A549 (cell line): ENCODE data around the gene MCM5. TPM values are rescaled to one million over a fixed set of nuclear protein-coding genes. Genes with fewer than 3 reads are reported as not detected.

Source experiments
- ATAC-seq, 2 experiments: fragments of 200-7000 bp in 1 of 2; fragments of >200 bp in 1 of 2; cut with Nextera tagmentation in 1 of 2; cut with Tn5 transposase in 1 of 2; 3 replicates each; pipeline versions ENCODE4 v1.8.0 to v1.9.1; 2018 to 2020; ENCODE audit warnings: mild to moderate bottlenecking in 1 of 2, moderate library complexity in 1 of 2
- CTCF ChIA-PET: fragments of 300-600 bp; sonication (Branson Sonifier 250); formaldehyde crosslinking; extraction: SDS; loops from one replicate; lab custom pipeline; 2021; ENCODE audit warnings: antibody characterized with exemption, inconsistent platforms; lab: Yijun Ruan, JAX
- POLR2A ChIA-PET: fragments of 350-600 bp; formaldehyde crosslinking; extraction: SDS; loops from one replicate; lab custom pipeline; 2021; ENCODE audit warnings: antibody characterized with exemption, inconsistent platforms; lab: Yijun Ruan, JAX
- DNase-seq, 2 experiments: peaks; one replicate each; pipeline versions ENCODE4 v3.0.0 to v3.0.0-alpha.2; 2011 to 2016; ENCODE audit warnings: low read depth in 1 of 2, low spot score in 1 of 2
- FAIRE-seq: peaks from 2 replicates; lab custom pipeline; 2011; peaks lifted over from hg19 to GRCh38; lab: Jason Lieb, UNC
- H3K27ac ChIP-seq, 2 experiments: fragments of >200 bp; sonication (Bioruptor Twin); formaldehyde crosslinking; 3 replicates each; pipeline ENCODE4 v1.5.1; 2016 to 2017
- H3K4me1 ChIP-seq: fragments of >200 bp; sonication (Bioruptor Twin); formaldehyde crosslinking; 3 replicates; pipeline ENCODE4 v1.6.1; 2016
- H3K4me2 ChIP-seq: fragments of >200 bp; sonication (Bioruptor Twin); formaldehyde crosslinking; 3 replicates; pipeline ENCODE4 v1.6.1; 2016
- H3K4me3 ChIP-seq: fragments of >200 bp; sonication (Bioruptor Twin); formaldehyde crosslinking; 3 replicates; pipeline ENCODE4 v1.5.1; 2016
- H3K9me3 ChIP-seq: fragments of >200 bp; sonication (Bioruptor Twin); formaldehyde crosslinking; 3 replicates; pipeline ENCODE4 v1.6.1; 2016
- CBX2 ChIP-seq: fragments of 200-600 bp; sonication (generic); IDR thresholded peaks from 2 replicates; pipeline ENCODE4 v1.6.1; 2016; ENCODE audit warnings: low read depth, mild to moderate bottlenecking, borderline replicate concordance
- CBX8 ChIP-seq: fragments of 200-600 bp; sonication (generic); IDR thresholded peaks from 2 replicates; pipeline ENCODE4 v1.6.1; 2016
- CHD4 ChIP-seq: fragments of 200-600 bp; sonication (generic); IDR thresholded peaks from 2 replicates; pipeline ENCODE4 v1.6.1; 2016; ENCODE audit warnings: antibody characterized with exemption, mild to moderate bottlenecking, borderline replicate concordance
- FOSL2 ChIP-seq, 2 experiments: fragments of 450-650 bp in 1 of 2; fragments of >200 bp in 1 of 2; sonication (Bioruptor Twin) in 1 of 2; formaldehyde crosslinking; IDR thresholded peaks; 2 replicates each; pipeline versions ENCODE4 v1.5.0 to v1.6.1; 2016 to 2020; ENCODE audit warnings: mild to moderate bottlenecking in 1 of 2, moderate library complexity in 1 of 2
- GATA3 ChIP-seq: IDR thresholded peaks from 2 replicates; pipeline ENCODE4 v1.6.1; 2012; ENCODE audit warnings: borderline replicate concordance
- HEYL ChIP-seq: fragments of 250-450 bp; sonication (Bioruptor Pico); IDR thresholded peaks from 2 replicates; pipeline ENCODE4 v1.8.0; 2021; ENCODE audit warnings: mild to moderate bottlenecking, moderate library complexity
- HOXA7 ChIP-seq: fragments of 250-450 bp; sonication (Bioruptor Pico); IDR thresholded peaks from 2 replicates; pipeline ENCODE4 v1.5.0; 2020; ENCODE audit warnings: mild to moderate bottlenecking, moderate library complexity
- JUN ChIP-seq, 2 experiments: fragments of >200 bp; sonication (Bioruptor Twin); formaldehyde crosslinking; IDR thresholded peaks; 2 replicates in 1 of 2; 3 replicates in 1 of 2; pipeline ENCODE4 v1.6.1; 2016 to 2017
- JUNB ChIP-seq: fragments of >200 bp; sonication (Bioruptor Twin); formaldehyde crosslinking; IDR thresholded peaks from 2 replicates; pipeline ENCODE4 v1.6.1; 2016
- KDM1A ChIP-seq: fragments of 200-600 bp; sonication (generic); IDR thresholded peaks from 2 replicates; pipeline ENCODE4 v1.6.1; 2016; ENCODE audit warnings: low read depth, mild to moderate bottlenecking
- MAFK ChIP-seq: fragments of 450-650 bp; IDR thresholded peaks from 2 replicates; pipeline ENCODE4 v1.6.1; 2014; ENCODE audit not compliant: partially characterized antibody
- MYC ChIP-seq: IDR thresholded peaks from 2 replicates; pipeline ENCODE4 v1.6.1; 2012; ENCODE audit warnings: mild to moderate bottlenecking, inconsistent platforms, low read length, improper control_type of control experiment, borderline replicate concordance
- NR3C1 ChIP-seq: fragments of >200 bp; sonication (Bioruptor Twin); formaldehyde crosslinking; IDR thresholded peaks from 3 replicates; pipeline ENCODE4 v1.6.1; 2017
- PHF8 ChIP-seq: fragments of 200-600 bp; sonication (generic); IDR thresholded peaks from 2 replicates; pipeline ENCODE4 v1.6.1; 2016; ENCODE audit warnings: low read depth, mild to moderate bottlenecking, antibody characterized with exemption, moderate library complexity, borderline replicate concordance
- POLR2A ChIP-seq: IDR thresholded peaks from 2 replicates; pipeline ENCODE4 v1.6.1; 2012; ENCODE audit warnings: mild to moderate bottlenecking, low read length
- RAD21 ChIP-seq, 2 experiments: fragments of >200 bp in 1 of 2; sonication (Bioruptor Twin) in 1 of 2; formaldehyde crosslinking in 1 of 2; IDR thresholded peaks in 1 of 2; conservative IDR thresholded peaks in 1 of 2; 2 replicates in 1 of 2; 3 replicates in 1 of 2; pipeline ENCODE4 v1.6.1; 2012 to 2018; ENCODE audit warnings: inconsistent platforms in 1 of 2
- RARB ChIP-seq: fragments of 250-450 bp; sonication (Bioruptor Pico); IDR thresholded peaks from 2 replicates; pipeline ENCODE4 v1.8.0; 2021; ENCODE audit warnings: mild to moderate bottlenecking, moderate library complexity
- RCOR1 ChIP-seq: fragments of 150-350 bp; IDR thresholded peaks from 2 replicates; pipeline ENCODE4 v1.6.1; 2014; ENCODE audit warnings: antibody characterized with exemption, low read length, low read depth
- RNF2 ChIP-seq: fragments of 200-600 bp; sonication (generic); IDR thresholded peaks from 2 replicates; pipeline ENCODE4 v1.6.1; 2016; ENCODE audit warnings: low read depth, mild to moderate bottlenecking, antibody characterized with exemption, moderate library complexity, borderline replicate concordance
- WGBS: methylation state at CpG from one replicate; pipeline ENCODE4 v1.1.6; 2017; ENCODE audit errors: missing lambda C conversion rate; 5-methylcytosine and 5-hydroxymethylcytosine counted together
- polyA plus RNA-seq, 4 experiments: library from polyadenylated mRNA; depleted of rRNA in 3 of 4; stranded (reverse); fragments of >200 nt; fragmentation: RNase III in 1 of 4; extraction: RNeasy Plus Mini Kit Qiagen cat#74134 plus additional on column Dnase treatment in 1 of 4; gene quantifications; 2 replicates in 3 of 4; 3 replicates in 1 of 4; pipeline ENCODE4 v1.2.3, GENCODE V29; 2011 to 2017
- TF ChIP-seq, protein P1 (sequence below): IDR thresholded peaks from 2 replicates; pipeline ENCODE4 v1.6.1; 2012; ENCODE audit warnings: low read depth, borderline replicate concordance
- TF ChIP-seq, protein P2 (sequence below): fragments of 200-600 bp; sonication (generic); IDR thresholded peaks from 2 replicates; pipeline ENCODE4 v1.6.1; 2016; ENCODE audit warnings: antibody characterized with exemption, mild to moderate bottlenecking, moderate library complexity
- TF ChIP-seq, protein P3 (sequence below): fragments of >200 bp; sonication (Bioruptor Twin); formaldehyde crosslinking; IDR thresholded peaks from 2 replicates; pipeline ENCODE4 v1.6.1; 2016
- TF ChIP-seq, protein P4 (sequence below): fragments of 450-650 bp; IDR thresholded peaks from 2 replicates; pipeline ENCODE4 v1.6.1; 2014; ENCODE audit warnings: antibody characterized with exemption

Gene MCM5
- polyA plus RNA-seq, 2 of the 4 experiments (the other 2 are of a cell fraction), result 50.2 to 94.4 TPM

DNA sequence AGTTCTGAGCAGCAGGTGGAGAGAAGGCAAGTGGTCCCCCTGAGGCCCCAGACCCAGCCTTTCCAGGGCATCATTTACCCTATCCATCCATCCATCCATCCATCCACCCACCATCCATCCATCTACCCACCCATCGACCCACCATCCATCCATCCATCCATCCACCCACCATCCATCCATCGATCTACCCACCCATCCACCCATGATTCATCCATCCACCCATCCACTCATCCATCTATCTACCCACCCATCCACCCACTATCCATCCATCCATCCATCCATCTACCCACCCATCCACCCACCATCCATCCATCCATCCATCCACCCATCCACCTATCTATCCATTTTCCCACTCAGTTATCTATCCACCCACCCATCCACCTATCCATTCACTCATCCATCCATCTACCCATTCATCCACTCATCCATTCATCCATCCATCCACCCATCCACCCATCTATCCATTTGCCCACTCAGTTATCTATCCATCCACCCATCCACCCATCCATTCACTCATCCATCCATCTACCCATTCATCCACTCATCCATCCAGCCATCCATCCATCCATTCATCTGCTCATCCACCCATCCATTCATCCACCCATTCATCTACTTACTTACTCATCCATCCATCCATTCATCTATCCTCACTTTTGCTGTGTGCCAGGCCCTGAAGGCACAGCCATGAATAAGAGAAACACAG is 63.4 kb downstream of the MCM5 start:
- 85% methylated on average over 2 of the region's 2 CpGs for WGBS
- Histone ChIP-seq H3K4me1 (peaks cover 5% of the 10 kb centered on the region; the same call in 1 of the 3 replicates), H3K4me3 (no peak overlapping the region), H3K4me2 (no peak overlapping the region), H3K27ac (no peak overlapping the region), H3K9me3 (no peaks in the 10 kb centered on the region)
- TF ChIP-seq NR3C1, result no peak
- TF ChIP-seq HOXA7 (CRISPR knock-in tag), result no peak
- no peak for TF ChIP-seq JUN (IDR thresholded peaks at IDR 0.05)
- TF ChIP-seq CBX8, result no peak
- no peak for TF ChIP-seq FOSL2 (IDR thresholded peaks at IDR 0.05)
- no peak for TF ChIP-seq FOSL2 (CRISPR knock-in tag; IDR thresholded peaks at IDR 0.05)
- TF ChIP-seq MAFK, result no peak
- no peak for TF ChIP-seq RCOR1
- TF ChIP-seq, protein P1, sequence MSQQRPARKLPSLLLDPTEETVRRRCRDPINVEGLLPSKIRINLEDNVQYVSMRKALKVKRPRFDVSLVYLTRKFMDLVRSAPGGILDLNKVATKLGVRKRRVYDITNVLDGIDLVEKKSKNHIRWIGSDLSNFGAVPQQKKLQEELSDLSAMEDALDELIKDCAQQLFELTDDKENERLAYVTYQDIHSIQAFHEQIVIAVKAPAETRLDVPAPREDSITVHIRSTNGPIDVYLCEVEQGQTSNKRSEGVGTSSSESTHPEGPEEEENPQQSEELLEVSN, result no peak
- no peak for TF ChIP-seq CBX2
- TF ChIP-seq, protein P2, sequence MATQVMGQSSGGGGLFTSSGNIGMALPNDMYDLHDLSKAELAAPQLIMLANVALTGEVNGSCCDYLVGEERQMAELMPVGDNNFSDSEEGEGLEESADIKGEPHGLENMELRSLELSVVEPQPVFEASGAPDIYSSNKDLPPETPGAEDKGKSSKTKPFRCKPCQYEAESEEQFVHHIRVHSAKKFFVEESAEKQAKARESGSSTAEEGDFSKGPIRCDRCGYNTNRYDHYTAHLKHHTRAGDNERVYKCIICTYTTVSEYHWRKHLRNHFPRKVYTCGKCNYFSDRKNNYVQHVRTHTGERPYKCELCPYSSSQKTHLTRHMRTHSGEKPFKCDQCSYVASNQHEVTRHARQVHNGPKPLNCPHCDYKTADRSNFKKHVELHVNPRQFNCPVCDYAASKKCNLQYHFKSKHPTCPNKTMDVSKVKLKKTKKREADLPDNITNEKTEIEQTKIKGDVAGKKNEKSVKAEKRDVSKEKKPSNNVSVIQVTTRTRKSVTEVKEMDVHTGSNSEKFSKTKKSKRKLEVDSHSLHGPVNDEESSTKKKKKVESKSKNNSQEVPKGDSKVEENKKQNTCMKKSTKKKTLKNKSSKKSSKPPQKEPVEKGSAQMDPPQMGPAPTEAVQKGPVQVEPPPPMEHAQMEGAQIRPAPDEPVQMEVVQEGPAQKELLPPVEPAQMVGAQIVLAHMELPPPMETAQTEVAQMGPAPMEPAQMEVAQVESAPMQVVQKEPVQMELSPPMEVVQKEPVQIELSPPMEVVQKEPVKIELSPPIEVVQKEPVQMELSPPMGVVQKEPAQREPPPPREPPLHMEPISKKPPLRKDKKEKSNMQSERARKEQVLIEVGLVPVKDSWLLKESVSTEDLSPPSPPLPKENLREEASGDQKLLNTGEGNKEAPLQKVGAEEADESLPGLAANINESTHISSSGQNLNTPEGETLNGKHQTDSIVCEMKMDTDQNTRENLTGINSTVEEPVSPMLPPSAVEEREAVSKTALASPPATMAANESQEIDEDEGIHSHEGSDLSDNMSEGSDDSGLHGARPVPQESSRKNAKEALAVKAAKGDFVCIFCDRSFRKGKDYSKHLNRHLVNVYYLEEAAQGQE, result no peak
- TF ChIP-seq RAD21 (conservative IDR thresholded peaks at IDR 0.05 in 1 of 2, IDR thresholded peaks at IDR 0.05 in 1 of 2), result no peak
- TF ChIP-seq, protein P3, sequence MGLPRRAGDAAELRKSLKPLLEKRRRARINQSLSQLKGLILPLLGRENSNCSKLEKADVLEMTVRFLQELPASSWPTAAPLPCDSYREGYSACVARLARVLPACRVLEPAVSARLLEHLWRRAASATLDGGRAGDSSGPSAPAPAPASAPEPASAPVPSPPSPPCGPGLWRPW, result no peak
- TF ChIP-seq KDM1A, result no peak
- TF ChIP-seq CHD4, result no peak
- FAIRE-seq (no peak), DNase-seq (no peak), ATAC-seq (no peak)
- ChIA-PET POLR2A (no interaction called here), CTCF (no interaction called here)

DNA sequence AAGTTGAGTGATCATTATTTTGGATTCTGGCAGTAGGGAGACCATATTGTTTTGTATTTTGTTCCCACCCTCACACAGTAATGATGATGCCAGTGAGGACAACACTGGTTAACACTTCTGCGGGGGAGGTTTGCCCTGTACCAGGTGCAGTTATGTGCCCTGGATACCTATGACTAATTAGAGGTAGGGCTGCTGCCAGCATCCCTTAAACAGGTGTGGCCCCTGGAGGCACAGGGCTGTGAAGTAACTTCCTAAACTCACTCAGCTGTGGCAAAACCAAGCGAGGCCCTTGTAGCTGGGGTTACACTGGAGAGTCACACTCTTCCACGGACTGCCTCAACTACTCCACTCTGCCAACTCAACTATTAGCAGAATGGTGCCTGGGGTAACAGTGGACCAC is 64.5 kb downstream of the MCM5 start:
- ChIA-PET CTCF (interaction anchor here (1.0 to 1.3 kb wide), 2 partner anchors 34 to 117 kb away, joined by 3 read pairs; no protein-coding TSS in a partner anchor), POLR2A (no interaction called here)
- ATAC-seq (no peak), FAIRE-seq (no peak), DNase-seq (no peak)
- H3K27ac ChIP-seq, result no peak overlapping the region
- H3K4me1 ChIP-seq, result peaks cover 5% of the 10 kb centered on the region; the same call in 1 of the 3 replicates
- 82% methylated on average over 3 of the region's 3 CpGs for WGBS
- H3K4me2 ChIP-seq, result no peak overlapping the region
- no peak for TF ChIP-seq CBX2
- TF ChIP-seq MYC, result no peak
- no peaks in the 10 kb centered on the region for H3K9me3 ChIP-seq
- H3K4me3 ChIP-seq, result no peak overlapping the region

DNA sequence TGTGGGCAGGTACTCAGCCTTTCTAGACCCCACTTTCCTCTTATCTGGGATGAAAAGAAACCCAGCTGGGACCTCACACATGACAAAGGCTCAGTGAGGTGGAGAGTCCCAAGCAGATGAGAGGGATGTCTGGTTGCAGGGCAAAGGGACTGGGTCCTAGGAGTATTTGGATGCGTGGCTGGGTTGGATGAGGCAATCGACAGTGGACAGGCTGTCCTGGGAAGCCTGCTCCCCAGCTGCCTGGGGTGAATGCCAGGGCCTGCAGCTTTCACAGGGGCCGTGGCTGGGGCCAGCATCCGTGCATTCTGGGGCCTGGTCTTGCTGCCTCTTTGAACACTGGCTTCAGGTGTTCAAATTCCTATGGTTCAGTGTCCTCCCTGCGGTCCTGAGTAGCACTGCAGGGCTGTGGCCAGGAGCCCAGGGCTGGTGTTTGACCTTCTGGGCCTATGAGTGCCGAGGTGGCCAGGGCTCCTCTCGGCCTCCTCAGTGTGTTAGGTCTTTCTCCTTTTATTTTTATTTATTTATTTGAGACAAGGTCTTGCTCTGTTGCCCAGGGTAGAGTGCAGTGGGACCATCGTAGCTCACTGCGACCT is 65.3 kb downstream of the MCM5 start:
- FAIRE-seq (no peak), ATAC-seq (no peak), DNase-seq (no peak)
- POLR2A ChIA-PET, result no interaction called here
- Histone ChIP-seq H3K9me3 (no peaks in the 10 kb centered on the region), H3K4me3 (no peak overlapping the region), H3K4me1 (peaks cover 5% of the 10 kb centered on the region; the same call in 1 of the 3 replicates), H3K27ac (no peak overlapping the region), H3K4me2 (no peak overlapping the region)
- CTCF ChIA-PET, result interaction anchor here (1.0 to 1.3 kb wide), 2 partner anchors 35 to 117 kb away, joined by 3 read pairs; no protein-coding TSS in a partner anchor
- WGBS, result 86% methylated on average over 9 of the region's 9 CpGs
- TF ChIP-seq, protein P4, sequence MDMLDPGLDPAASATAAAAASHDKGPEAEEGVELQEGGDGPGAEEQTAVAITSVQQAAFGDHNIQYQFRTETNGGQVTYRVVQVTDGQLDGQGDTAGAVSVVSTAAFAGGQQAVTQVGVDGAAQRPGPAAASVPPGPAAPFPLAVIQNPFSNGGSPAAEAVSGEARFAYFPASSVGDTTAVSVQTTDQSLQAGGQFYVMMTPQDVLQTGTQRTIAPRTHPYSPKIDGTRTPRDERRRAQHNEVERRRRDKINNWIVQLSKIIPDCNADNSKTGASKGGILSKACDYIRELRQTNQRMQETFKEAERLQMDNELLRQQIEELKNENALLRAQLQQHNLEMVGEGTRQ, result no peak
- TF ChIP-seq HEYL (CRISPR knock-in tag) (no peak), RARB (CRISPR knock-in tag) (no peak), PHF8 (no peak), RNF2 (no peak), JUNB (no peak), POLR2A (no peak), GATA3 (no peak), JUN (IDR thresholded peaks at IDR 0.05) (no peak)
- TF ChIP-seq, protein P3, result no peak
